SW480 (cell line): ENCODE measurements around the gene CTXN2.

ENCODE experiments used
- DNase-seq: peaks from one replicate; pipeline ENCODE4 v3.0.0-alpha.2; 2016; ENCODE audit warnings: low spot score

The CTXN2 gene

DNA sequence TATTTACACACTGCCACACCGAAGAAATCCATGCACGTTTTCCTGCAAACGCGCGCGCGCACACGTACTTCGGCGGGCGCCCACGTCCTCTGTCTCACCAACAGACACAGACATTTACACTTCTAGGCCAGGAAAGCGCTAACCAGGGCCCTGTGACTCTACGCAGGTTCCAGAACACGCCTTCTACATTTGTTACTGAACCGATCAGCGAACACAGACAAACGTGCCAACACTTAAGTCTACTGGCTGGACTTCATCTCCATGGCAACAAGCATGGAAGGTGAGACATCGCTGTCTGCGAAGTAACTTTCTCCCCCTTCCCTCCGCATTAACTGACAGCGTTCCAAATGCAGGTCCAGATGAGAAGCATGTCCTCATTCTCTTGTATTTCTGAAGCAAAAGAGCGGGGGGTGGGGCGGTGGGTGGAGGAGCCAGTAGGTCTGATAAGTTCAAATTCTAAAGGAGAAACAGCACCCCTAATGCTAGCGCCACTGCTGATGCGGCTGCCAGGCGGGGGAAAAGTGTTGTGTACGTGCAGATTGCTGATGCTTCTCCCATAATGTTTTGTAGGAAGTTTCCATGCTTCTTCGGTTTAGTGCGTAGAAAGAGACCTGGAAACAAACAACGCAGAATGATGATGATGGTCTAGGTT, at the start of gene CTXN2:
CTXN2 (plus strand) TSS at position 92 of the 652 bp plus-strand sequence. CDS start 9,636 bp downstream, outside the sequence.
- DNase-seq = no peak

DNA sequence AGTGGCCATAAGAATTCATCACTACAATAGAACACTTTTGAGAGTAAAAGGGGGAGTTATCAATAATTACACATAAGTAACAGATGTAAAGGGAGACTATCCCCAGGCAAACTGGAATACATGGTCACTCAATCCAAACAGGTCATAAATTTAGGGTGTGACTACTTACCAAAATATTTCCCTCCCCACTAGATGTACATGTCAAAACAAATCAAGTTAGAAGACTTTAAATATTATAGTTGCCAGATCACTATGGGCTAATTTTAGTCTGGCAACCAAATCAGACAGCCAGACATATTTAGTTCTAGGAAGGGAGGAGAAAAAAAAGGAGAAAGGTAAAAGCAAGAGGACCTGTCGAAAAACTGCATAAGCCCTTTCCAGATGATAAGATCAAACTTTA, 47.6 kb upstream of the CTXN2 start:
- DNase-seq = no peak

DNA sequence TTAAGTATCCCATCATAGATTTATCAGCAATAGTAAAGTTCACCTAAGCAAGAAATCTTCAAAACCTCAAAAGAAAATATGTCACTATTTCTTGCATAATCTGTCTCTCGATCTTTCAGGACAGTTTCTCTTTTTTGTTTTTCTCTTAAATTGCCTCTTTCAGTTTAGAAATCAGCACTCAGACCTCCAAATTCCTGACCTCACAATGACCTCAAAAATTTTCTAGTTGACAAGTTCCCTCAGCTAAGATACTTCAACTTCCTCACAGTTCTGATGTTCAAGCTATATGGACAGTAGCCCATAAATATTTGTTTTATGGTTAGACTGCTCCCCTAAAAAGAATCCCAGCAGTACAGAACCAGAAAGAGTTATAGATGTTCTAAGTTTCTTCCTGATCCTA, 46.6 kb upstream of the CTXN2 start:
- DNase-seq = no peak

DNA sequence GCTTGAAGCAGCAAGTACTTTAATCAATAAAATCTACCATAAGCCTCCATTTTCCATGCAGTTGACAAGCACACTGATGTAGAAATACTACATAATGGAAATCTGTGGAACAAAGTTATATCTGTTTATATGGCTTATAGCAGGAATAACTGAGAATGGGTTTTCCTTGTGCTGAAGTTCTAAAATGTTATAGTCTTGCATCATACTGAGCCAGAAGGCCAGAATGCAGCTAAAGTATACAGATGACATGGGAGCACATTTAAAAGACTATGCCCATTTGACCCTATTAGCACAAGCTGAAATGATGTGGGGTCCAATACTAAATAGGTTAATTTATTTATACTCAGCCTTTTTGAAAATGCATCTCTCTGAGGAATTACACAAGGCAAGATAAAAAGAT, 45.5 kb upstream of the CTXN2 start:
- no peak for DNase-seq

DNA sequence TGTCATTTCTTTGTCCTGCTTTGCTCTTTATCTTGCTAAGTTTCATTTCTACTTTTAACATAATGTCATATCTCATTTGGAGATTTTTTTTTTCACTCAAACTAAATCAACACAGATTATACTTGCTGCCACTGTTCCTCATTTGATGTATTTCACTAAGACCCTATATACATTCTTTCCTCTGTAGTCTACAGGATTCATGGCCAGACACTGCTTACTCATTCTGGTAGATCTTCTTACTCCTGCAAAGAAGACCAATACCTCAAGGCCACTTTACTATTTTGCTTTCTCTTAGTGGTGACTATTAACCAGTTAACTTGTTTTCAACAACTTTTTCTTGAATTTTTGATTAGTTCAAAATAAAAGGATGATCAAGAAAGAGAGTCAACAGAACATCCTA, 44.1 kb upstream of the CTXN2 start:
- no peak for DNase-seq

DNA sequence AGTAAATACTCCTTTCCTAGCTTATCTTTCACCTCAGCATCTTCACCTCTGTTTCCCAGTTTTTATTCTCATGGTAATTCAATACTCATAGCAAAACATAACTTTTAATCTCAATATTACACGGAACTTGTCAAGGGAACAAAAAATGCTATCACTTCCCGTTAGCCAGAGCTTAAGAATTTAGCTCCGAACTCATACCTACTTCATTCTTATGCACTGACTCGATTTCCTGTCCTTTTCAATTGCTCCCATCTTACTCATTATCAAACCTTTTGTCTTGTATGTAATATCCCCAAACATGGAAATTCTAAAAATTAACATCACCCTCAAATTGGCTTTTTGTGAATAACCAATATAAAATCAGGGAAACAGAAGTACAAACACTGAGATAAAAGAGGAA, 41.6 kb upstream of the CTXN2 start:
- no peak for DNase-seq

DNA sequence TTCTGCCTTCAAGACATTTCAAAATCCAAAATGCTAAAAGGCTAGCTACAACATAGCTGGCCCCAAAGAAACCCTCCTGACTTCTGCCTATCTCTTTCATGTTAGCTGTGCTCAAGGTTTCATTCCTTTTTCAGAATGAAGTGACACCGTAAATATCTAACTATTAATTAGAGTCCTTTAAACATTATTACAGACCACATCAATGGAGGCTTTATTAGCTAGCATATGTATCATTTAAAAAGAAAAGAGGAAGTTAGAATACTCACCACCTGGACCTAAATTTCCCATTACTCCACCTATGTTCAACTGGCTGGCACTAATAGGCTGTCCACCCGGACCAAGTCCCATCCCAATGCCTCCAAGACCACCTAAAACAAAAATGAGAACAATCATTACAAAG, 37.9 kb upstream of the CTXN2 start:
- DNase-seq = no peak

DNA sequence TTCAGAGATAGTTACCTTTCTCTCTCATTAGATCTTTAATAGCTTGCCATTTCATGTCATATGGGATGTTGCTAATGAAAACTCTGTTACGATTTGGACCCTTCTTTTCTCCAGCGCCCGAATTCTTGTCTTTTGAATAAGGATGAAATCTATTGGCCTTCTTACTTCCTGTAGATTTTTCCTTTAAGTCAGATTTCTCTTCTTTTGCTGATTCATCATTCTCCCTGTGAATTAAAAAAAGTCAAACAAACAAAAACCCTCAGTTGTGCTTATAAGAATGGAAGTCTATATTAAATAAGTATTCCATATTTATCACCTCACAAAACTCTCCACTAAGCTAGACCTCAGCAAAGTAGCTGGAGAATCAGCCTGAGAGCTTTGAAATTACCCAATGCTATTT, 22.8 kb upstream of the CTXN2 start:
- no peak for DNase-seq

DNA sequence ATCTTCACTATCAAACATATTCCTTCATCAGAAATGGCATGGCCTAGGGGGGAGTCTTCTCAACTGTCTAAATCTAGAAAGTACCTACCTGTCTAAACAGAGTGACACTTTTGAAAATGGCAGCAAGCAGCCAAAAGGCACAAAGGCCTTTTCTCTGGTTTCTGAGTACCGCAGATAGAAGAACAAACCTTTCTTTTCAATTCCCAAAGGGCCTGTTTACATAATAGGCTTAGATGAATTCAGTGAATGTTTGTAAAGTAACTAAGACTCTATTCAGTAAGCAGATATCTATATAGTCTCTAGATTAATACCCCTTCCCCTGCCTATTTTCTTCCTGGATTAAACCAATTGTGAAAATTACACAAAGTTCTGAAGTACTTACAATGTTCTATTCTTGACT, 20.5 kb upstream of the CTXN2 start:
- no peak for DNase-seq

DNA sequence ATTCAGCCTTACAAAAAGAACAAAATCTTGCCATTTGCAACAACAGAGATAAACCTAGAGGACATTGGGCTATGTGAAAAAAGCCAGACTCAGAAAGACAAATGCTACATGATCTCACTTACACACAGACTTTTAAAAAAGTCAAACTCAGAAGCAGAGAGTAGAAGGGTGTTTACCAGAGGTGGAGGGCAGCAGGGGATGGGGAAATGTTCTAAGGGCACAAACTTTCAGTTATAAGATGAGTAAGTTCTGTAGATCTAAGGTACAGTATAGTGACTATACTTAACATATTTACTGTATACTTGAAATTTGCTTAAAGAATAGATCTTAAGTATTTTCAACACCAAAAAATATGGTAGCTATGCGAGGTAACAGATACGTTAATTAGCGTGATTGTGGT, 16.3 kb upstream of the CTXN2 start:
- DNase-seq = no peak

DNA sequence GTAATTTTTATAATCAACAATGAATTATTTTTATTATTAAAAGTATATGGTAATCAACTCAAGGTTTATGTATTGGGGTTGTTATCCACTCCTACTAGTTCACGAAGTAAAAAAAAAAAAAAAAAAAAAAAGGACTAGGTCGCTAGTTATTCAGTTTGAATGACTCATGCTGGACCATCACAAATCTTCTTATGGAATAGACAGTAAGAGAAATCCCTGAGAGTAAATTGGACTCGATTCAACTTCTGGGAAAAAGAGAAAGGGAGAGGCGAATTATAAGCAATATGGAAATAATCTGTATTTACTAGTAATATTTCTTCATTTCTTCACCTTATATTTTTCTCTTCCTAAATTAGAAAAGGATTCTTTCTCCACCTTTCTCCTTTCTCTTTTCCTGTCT, 15.4 kb upstream of the CTXN2 start:
- DNase-seq = no peak

DNA sequence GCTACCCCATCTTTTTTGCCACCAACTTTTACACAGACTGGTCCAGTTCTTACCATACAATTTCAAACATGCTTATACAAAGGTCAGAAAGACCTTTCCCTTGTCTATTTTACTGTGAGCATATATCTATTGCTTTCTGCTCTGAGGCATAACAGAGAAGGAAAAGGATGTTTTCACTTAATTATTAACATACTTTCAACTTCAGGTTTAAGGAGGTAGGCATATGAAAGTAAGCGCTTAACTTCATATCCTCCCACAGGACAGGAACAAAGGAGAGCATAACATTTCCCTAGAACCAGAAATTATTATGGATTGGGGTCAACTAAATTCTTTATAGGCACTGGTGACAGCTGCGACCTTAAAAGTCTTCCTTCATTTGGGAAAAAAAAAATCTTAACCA, 14.5 kb upstream of the CTXN2 start:
- DNase-seq = no peak

DNA sequence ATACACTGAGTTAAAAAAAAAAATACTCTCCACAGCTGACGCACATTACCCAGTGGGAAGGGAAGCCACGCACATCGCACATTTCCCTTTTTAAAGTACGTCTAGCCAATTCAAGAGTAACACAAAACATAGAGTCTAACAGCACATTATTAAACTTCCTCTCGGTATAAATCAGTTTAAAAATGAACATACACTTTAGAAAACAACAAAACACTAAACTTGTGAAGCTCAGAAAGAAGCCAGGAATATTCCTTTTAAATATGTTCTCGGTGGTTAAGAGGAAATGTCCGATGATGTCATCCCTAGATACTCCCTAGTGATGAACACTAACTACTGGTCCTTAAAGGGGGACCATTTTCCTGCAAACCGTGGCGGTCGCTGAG, 14.1 kb upstream of the CTXN2 start:
- DNase-seq = peak; percentile 58

DNA sequence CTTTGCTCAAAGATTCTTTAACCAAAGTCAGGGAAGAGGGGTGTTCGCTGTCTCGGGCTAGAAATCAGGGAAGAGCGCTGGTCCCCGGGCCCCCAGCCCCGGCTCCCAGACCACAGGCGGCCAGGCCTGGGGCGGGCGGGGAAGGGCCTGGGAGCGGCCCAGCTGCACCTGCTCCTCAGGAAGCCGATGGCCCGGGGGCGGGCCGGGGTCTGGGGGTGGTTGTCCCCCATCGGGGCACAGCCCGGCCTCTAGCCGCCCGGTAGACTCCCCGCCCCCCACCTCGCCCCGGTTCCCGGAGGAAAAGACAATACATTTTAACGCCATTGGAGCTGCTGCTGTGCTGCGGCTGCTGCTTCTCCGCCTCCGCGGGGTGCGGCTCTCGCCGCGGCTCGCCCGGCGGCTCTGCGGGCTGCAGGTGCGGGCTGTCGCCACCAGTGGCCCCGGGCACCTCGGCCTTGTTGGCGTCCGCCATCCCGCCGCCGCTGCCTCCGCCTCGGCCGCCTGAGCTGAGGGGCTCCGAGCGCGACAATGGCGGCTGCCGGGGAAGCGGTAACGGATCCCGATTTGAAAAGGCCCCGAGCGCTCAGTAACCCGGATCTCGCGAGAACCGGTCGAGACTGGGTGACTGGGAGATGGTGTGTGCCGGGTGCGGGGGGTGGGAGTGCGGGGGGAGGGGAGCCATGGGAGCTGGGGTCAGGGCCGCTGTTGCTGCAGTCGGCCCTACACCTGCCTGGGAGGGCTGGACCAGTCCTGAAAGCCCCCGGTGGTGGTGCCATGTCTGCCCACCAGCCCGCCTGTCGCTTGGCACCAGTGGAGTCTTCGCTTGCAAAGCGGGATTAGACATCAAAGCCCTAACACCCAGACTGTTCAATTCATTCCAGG, 13.5 kb upstream of the CTXN2 start, which contains the start of gene MYEF2:
MYEF2 (minus strand) TSS at position 530 of the 882 bp plus-strand sequence; CDS start at position 472, 58 bp downstream.
- peak; percentile 63 for DNase-seq

DNA sequence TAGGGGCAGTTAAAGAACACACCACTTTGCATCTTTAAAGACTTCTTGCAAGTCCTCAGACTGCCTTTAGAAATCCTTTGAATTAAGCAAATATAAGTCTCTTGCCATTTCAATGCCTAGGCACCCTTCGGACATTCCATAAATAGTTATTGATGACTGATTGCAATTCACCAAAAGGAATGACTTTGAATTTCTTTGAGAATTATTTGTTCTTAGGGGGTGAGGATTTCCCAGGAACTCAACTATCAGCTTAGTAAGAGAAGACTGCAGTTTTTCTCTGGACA, 12.9 kb upstream of the CTXN2 start:
- DNase-seq = no peak

DNA sequence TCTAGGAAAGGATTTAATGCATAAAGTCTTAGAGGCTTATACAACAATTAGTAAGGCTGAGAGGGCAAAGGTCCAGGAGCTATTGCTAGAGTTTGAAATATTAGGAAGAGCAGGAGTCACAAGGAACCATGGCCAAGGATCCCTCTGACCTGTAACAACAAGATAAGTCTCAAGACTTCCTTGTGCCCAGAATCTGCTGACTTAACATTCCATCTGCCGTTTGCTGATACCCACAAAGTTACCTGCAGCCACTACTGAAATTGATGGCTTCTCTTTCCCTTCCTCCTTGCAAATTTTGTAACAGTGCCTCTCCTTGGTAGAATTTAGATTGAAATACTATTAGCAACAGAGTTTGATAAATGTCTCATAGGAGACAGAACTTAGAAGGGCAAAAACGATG, 8.7 kb upstream of the CTXN2 start:
- no peak for DNase-seq

DNA sequence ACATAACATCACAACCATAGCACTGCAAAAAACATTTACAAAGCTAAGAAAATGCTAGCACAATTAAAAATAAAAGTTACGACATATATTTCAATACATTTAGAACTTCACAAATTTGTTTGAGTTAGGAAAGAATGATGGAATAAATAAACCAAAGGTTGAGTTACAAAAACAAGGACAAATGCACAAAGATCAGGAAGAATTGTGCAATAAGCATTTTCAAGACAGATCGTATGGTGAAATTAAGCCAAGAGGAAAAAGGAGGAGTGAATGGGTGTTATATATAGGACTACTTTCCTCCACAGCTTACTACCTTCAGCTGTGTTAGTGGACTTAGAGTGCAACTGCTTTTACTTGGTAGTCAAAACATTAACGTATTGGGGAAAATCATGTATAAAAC, 5.9 kb upstream of the CTXN2 start:
- no peak for DNase-seq

DNA sequence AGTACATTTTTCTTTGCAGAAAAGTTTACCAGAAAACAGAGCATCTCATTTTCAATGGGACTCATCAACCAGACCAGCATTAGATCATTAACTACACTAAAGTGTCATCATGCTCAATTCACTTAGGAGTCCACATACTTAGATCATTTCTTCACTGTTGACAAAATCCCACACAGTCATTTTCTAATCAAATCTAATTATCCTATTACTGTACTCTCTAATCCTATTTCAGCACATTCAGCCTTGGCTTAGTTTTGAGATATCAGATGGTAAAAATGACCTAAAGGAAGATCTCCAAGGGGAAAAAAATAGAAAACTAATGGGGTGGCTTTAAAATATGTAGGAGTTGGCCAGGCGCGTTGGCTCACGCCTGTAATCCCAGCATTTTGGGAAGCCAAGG, 5.2 kb upstream of the CTXN2 start:
- no peak for DNase-seq

DNA sequence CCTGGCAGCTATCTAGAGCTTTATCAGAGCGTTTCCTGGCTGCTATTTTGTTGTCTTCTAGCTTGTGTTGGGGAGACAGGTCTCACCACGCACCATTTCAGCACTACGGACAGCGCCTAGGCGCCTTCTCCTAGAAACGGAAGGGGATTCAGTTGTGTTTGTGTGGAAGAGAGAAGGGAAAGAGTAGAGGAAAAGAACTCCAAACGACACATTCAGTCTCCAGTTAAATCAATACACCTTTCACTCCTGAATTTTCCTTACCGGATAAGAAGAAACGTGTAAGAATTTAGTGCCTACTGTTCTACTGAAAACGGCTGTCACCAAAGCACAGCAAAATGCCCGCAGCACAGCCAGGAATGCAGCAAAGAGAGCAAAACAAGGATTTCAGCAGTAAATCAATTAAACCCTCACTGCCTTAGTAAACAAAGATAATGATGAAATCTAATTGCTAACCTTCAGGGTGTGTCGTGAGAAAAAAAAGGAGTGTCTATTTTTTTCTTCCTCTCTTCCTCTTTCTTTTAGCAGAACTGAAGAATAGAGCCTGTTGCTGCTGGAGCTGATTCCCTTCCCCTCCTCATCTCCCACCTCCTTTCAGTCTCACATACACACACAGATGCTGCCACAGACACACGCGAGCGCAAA, 412 bp upstream of the CTXN2 start:
- DNase-seq = peak; percentile 39

DNA sequence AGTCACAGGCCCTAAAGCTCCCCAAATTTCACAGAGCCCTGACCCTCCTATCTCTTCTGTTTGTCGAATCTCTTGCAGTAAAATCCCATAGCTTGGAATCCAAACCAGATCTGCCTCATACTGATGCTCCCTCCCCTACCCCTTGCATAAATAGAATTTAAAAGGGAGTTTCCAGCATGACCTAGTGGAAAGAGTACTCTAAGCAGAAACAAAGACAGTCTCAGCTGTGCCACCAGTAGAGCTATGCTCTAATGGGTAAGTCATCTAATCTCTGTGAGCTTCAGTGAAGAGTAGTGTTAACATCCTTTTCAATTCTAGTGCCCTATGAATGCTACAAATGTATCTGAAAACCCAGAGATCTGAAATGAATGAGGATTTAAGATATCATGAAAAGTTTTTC, 10.6 kb downstream of the CTXN2 start:
- DNase-seq = no peak

DNA sequence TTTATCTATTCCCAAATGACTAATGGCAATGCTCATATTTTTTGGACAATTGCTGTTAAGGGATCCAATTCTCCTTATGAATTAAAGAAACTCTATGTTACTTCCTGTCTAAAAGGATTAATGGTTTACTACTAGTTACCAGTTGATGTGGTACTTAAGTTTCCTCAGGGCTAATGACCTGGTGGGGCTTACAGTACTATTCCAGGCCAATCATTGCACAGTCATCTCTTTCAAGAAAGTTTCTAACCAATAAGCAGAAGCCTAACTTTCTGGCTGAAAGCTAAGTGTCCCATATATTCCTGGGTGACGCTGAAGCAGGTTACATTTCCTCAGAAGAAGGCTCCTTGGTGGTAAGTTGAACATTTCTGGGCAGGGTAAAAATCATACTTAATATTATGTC, 14.5 kb downstream of the CTXN2 start, which contains the start of gene SLC12A1:
SLC12A1 (plus strand) TSS at position 322 of the 400 bp plus-strand sequence. CDS start 1,418 bp downstream, outside the sequence.
- no peak for DNase-seq

DNA sequence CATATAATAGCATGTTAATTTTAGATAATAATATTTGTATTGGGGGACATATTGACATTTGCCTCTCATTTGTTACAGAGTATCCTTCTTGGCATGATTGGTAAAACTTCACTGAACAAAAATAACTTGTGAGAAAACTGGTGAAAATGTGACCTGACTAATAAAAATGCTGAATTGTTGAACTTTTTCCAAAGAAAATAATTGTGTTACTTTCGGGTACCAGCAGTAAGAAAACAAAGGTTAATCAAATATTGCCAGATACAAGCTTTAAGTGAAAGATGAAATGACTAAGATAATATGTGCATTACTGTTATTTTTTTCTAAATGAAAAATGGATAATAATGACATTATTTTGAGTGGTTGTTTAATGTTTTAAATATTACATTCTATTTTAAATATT, 29.8 kb downstream of the CTXN2 start:
- DNase-seq = no peak

DNA sequence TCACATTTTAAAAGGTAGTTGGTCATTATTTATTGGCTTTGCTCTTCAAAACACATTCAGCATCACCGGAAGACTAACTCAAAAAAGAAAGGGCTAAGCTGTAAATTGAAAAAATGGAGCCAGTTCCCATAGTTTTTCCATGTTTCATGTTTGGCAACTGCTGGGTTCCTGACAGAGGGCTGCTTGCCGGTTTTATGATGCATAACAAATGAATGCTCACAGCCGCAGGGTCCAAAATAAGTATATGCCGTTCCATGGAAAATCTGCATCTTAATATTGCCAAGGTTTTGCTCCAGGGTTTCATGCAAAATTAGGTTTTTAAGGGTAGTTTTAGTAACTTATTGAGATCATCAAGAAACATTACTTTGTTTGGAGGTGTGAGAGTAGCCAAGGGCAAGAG, 30.4 kb downstream of the CTXN2 start:
- no peak for DNase-seq
